HG03095 (cell line): ENCODE data around the gene OLR1.
"Not testable (repeated sequence)": the region's sequence is repeated elsewhere in the genome, so short reads cannot be mapped to it uniquely, and the experiment has no call there.

ENCODE experiments used
- ATAC-seq: cut with Tn5 transposase; IDR thresholded peaks from one replicate; pipeline ENCODE4 v1.9.1; 2021; ENCODE audit warnings: moderate library complexity; ENCODE audit not compliant: unreplicated experiment

The OLR1 gene

GRCh38 chr12:10171973-10172728 lies at the start of gene OLR1:
OLR1 (minus strand) TSS chr12:10172132; CDS start chr12:10172077, 55 bp downstream.
- ATAC-seq, result no peak

DNA sequence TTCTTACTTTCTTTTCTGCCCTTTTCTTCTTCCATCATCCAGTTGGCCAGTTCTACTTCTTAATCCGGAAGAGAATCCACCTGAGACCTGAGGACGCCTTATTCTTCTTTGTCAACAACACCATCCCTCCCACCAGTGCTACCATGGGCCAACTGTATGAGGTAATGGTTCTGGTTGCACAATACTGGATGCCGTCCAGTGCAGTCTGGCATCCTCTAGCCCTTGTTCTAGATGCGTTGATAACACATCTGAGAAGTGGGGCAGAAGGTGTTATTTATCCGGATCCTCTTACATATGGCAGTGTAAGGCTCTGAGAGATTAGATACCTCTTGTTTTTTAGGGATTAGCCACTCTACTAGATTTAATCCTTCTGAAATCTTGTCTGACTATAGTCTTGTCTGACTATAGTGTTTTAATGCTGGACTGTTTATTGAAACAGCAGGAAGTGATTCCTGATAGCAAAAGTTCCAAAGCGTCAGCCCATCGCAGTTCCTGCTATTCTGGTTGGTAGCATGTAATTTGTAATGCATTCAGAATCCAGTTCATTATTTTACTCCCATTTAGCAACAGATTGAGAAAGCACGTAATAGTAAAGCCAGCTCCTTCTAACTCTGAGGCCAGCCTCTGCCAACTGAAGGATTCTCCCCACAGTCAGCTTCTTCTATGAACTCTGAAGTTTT lies 48.6 kb upstream of the OLR1 start:
- no peak for ATAC-seq

DNA sequence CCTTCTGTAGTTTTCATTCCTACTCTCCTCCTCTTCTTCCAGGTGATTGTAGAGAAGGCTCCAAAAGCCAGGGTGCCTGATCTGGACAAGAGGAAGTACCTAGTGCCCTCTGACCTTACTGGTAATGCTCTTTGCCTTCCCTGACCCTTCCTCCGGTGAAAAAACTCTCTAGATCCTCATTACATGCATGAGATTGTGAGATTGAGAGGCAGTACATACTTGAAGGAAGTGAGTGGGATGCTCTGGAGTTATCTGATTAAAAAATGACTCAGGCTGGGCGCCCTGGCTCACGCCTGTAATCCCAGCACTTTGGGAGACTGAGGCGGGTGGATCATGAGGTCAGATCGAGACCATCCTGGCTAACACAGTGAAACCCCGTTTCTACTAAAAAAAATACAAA lies 46.1 kb upstream of the OLR1 start:
- no peak for ATAC-seq

- not testable (repeated sequence) for ATAC-seq
Observed at GRCh38 chr12:10215946-10216345, 44.0 kb upstream of the OLR1 start.

DNA sequence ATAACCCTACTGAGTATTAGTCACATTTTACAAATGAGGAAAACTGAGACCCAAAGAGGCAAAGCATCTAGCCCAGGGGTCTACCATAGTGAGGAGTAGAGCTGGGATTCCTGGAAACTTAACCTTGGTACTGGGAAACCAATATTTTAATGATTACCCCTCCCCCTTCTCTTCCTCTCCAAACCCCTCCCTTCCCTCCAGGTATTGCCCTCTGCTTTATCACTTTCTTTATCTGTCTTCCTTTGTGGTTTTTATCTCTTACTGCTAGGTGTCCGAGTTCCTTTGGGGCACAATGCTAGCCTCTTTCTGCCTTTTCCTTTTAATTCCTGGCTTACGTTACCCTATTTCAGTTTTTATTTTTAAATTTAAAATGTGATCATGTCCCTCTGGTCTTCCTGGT lies 43.5 kb upstream of the OLR1 start:
- ATAC-seq, result no peak

GRCh38 chr12:10214895-10215267 lies 42.9 kb upstream of the OLR1 start:
- ATAC-seq, result no peak

- no peak for ATAC-seq
Observed at GRCh38 chr12:10214136-10214894, 42.4 kb upstream of the OLR1 start.

DNA sequence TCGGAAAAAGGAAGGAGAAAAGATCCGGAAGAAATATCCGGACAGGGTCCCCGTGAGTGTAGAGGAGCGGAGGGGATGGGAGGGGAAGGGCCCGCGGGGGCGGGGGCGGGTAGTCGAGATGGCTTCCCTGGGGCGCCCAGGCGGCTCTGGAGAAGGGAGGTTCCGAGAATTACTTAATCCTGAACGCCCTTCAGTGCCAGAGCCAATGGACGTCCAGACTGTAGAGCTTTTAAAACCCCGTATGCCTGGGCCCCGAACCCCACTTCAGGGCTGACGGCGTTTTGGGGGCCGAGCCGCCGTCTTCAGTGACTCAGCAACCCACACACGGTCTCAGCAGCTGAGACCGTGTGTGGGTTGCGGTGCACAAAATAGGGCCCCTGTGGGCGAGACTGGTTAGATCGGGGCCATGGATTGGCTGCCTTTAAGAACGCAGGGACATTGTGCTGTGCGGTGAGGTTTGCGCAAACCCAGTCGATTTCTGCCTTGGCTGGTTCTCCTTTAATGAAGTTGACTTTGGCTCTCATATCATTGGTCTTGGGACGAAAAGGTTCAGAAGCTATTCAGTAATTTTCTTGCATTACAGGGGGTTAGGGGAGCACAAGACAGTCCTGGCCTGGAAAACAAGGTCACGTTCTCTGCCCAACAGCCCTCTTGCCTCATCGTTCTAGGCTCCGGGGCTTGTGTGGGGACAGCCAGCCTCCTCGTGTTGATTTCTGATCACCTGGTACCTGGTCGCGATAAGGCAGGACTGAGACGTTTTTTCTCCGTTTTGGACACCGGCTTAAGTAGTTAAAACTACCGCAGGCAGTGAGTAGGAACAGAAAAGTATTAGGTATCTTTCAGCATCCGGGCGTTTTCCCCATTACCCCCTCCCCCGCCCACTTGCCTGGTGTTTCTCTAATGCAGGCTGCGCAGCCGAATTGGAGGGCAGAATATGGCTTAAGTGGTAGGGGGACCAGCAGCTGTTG lies 41.5 kb upstream of the OLR1 start:
- peak; percentile 44 for ATAC-seq

DNA sequence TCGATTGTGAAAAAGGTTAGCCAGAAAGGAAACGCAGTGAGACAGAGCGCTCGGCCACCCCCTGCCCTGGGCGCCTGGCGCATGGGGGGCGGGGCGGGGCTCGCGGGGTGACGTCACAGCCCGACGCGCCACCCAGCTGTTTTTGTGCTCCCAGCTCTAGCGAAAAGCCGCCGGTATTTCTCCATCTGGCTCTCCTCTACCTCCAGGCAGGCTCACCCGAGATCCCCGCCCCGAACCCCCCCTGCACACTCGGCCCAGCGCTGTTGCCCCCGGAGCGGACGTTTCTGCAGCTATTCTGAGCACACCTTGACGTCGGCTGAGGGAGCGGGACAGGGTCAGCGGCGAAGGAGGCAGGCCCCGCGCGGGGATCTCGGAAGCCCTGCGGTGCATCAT lies 40.8 kb upstream of the OLR1 start, which contains the start of gene GABARAPL1:
GABARAPL1 (plus strand) TSS at position 139 of the 393 bp plus-strand sequence; CDS start at position 392, 253 bp downstream.
- ATAC-seq, result peak; percentile 53

DNA sequence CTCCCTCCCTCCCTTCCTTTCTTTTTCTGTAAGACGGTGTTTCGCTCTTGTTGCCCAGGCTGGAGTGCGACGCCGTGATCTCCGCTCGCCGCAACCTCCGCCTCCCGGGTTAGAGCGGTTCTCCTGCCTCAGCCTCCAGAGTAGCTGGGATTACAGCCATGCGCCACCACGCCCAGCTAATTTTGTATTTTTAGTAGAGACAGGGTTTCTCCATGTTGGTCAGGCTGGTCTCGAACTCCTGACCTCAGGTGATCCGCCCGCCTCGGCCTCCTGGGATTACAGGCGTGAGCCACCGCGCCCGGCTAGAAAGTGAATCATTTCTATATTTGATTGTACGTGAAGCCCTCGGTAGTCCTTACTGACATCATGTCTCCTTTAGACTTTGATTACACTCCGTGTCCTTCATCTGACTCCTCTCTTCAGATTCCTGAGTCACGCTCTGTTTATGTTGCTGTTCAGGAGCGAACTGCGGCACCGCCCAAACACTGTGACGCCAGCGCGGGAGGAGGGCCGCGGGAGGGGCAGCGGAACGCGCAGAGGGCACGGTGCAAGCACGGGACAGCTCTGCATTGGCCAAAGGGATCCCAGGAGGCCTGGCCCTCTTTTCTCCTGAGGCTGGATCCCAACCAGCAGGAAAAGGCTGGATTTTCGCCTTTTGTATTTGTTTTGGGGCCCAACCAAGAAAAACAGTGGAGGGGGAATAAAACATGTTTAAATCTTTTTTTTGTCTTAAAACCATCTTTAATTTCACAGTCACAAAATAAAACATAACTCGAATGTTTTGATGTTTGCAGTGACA lies 40.2 kb upstream of the OLR1 start:
- ATAC-seq, result peak; percentile 55

GRCh38 chr12:10211101-10211939 lies 39.4 kb upstream of the OLR1 start:
- no peak for ATAC-seq

- ATAC-seq, result no peak
Observed at GRCh38 chr12:10210225-10210624, 38.3 kb upstream of the OLR1 start.

DNA sequence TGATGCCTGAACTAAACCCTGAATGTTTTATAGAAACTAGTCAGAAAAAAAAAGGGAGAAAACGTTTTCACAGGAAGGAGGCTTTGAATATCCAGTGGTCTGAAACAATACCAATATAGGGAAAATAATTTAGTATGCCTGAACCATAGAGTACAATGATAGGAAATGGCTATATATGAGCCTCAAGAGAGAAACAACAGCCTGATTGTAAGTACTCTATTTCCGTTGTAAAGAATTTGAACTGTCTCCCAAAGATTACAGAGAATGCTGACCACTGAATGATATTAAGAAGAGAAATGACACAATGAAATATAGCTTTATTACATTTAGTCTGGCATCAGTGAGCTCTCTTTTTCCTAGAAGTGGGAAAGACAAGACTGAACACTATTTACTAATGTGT lies 35.2 kb upstream of the OLR1 start:
- no peak for ATAC-seq

DNA sequence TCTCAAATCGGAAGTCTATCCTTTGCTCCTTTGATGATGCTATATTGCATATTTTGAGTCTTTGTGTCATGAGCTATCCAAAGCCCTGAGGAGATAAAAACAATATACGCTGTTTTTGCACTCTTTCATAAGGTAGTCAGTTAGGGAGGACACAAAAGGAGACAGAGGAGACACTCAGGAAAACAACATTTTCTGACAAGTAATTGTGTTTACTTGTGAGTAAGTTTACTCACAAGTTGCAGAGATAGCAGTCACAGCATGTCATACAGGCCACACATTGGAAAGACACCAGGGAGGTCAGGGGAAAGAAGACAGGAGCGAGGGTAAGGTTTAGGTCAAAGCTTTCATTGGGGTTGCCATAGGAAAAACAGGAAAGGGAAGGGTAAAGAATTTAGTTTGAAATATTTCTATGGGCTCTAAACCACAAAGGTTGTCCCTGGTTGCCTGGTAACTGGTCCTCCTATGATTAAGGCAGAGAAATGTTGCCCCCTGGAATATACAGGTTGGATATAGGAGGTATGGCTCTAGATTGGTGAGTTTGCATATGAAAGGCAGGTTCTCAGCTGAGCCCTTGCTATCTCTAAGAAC lies 33.4 kb upstream of the OLR1 start:
- no peak for ATAC-seq

GRCh38 chr12:10204495-10204894 lies 32.6 kb upstream of the OLR1 start:
- ATAC-seq, result not testable (repeated sequence)

GRCh38 chr12:10197879-10198278 lies 25.9 kb upstream of the OLR1 start:
- ATAC-seq, result no peak

GRCh38 chr12:10196210-10196609 lies 24.3 kb upstream of the OLR1 start:
- ATAC-seq, result peak; percentile 74

DNA sequence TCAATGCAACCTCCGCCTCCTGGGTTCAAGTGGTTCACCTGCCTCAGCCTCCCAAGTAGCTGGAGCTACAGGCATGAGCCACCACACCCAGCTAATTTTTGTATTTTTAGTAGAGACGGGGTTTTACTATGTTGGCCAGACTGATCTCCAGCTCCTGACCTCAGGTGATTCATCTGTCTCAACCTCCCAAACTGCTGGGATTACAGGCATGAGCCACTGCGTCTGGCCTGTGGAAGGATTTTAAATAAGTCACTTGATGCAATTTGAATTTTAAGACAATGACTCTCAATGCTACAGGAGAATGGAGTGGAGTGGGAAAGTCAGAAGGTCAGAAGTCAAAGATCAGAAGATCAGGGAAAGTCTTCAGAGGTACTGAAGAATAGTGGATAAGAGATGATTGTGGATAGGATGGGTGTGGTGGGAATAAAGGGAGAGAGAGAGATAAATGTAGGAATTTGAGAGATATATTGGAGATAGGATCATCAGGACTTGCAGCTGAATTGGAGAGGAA lies 22.3 kb upstream of the OLR1 start:
- no peak for ATAC-seq
